NAMALWA (cell line): ENCODE data around the gene TEDC2.

ENCODE experiments used
- DNase-seq: peaks from one replicate; pipeline ENCODE4 v3.0.0-alpha.2; 2015; ENCODE audit warnings: low spot score

TEDC2 gene

DNA sequence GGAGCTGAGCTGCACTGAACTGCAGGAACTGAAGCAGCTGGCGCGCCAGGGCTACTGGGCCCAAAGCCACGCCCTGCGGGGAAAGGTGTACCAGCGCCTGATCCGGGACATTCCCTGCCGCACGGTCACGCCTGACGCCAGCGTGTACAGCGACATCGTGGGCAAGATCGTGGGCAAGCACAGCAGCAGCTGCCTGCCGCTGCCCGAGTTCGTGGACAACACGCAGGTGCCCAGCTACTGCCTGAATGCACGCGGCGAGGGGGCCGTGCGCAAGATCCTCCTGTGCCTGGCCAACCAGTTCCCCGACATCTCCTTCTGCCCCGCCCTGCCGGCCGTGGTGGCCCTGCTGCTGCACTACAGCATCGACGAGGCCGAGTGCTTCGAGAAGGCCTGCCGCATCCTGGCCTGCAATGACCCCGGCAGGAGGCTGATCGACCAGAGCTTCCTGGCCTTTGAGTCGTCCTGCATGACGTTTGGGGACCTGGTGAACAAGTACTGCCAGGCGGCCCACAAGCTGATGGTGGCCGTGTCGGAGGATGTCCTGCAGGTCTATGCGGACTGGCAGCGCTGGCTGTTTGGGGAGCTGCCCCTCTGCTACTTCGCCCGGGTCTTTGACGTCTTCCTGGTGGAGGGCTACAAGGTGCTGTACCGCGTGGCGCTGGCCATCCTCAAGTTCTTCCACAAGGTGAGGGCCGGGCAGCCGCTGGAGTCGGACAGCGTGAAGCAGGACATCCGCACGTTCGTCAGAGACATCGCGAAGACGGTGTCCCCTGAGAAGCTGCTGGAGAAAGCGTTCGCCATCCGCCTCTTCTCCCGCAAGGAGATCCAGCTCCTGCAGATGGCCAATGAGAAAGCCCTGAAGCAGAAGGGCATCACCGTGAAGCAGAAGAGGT lies 36.6 kb downstream of the TEDC2 start:
- no peak for DNase-seq

- DNase-seq, result no peak
Observed at GRCh38 chr16:2497116-2497630, 37.3 kb downstream of the TEDC2 start.

DNA sequence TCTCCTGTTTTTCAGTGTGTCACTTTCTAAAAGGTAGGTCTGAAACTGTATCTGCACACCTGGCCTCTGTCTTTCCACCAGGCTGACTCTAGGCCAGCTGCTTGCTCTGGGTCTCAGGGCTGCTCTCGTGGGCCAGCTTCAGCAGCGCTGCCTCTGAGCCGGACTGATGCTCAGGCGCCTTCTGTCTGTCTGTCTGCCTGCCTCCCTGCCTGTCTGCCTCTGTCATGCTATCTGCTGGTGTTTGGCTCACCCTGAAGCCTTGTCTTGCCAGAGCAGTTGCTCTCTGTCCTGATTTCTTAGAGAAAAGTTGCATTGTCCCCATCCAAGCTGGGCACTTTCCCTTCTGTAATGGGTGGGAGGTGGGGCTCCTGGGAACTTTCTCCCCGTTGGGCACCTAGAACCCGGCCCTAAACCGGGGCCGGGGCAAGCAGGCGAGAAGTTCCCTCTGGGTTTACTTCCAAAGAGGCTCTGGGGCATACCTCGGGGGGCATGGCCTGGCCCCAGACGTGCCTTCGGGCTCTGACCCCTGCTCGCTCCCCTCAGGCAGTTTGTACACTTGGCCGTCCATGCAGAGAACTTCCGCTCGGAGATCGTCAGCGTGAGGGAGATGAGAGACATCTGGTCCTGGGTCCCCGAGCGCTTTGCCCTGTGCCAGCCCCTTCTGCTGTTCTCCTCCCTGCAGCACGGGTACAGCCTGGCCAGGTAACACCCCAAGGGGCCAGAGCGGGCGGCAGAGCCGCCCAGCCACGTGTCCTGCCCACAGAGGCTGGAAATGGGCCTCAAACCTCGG lies 38.0 kb downstream of the TEDC2 start:
- no peak for DNase-seq

GRCh38 chr16:2498531-2499253 lies 38.8 kb downstream of the TEDC2 start:
- no peak for DNase-seq

DNA sequence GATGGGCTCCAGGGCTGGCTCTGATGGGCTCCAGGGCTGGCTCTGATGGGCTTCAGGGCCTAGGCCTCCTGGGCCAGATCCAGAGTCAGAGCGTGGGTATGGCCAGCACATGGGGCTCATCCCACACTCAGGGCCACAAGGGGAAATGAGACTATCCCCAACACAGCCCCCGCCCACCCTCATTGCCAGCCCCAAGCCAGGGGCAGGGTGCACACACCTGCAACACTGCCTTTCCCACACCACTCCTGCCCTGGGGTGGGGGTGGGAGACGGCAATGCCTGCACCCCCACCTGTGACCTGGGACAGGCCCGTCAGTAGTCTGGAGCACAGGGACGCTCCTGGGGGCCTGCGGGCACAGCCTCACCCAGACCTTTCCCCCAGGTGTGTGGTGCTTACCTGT lies 39.5 kb downstream of the TEDC2 start:
- DNase-seq, result no peak

DNA sequence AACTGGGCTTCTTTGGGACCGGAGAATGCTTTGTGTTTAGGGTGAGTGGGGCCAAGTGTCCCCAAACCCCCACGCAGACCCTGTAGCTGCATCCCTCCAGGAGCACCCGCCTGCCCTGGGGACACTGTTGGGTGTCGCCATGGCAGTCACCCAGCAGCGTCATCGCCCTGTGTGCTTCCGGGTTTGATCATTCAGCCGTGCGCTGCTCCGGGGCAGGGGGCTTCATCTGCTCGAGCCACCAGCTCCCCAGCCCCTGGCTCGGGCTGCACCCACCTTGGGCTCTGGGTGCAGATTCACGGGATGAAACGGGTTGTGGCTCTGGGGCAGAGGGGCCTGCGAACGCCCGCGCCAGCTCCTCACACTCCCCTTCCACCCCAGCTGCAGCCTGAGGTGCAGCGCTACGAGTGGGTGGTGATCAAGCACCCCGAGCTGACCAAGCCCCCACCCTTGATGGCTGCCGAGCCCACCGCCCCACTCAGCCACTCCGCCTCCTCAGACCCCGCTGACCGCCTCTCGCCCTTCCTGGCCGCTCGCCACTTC lies 40.1 kb downstream of the TEDC2 start:
- no peak for DNase-seq

GRCh38 chr16:2500430-2500917 lies 40.6 kb downstream of the TEDC2 start:
- no peak for DNase-seq

DNA sequence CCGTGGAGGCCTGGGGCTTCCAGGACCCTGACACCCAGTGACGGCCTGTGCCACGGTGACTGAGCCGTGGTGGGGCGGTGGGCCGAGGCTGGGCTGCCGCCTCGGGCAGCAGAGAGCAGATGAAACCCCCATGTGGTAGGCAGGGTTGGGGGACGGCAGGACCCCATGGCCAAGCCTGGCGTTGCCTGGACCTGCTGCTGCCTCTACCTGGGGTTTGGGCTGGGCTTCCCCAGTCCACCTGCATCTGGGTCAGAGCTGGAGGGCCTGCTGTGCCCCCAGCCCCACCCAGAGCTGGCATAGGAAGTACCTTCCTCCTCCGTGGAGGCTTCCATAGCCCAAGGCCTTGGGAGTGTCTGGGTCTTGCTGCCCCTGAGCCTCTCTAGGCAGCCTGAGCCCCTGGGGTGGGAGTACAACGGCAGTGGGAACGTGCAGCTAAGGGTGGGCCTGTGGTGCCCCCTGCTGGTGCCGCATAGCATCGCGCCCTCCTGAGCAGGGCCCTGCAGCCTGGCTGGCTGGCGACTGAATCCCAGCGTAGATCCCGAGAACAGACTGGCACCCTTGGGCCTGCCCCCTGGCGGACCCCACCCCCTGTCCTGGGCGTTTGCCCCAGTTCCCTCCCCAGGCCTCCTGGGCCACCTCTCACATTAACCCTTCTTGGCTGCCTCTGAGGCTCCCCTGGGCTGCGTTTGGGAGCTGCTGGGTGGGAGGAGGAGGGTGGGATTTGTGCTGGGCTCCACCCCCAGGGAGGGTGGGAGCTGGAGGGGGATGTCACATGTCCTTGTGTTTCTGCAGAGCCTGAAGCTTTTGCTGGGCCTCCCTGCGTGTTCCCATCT lies 41.2 kb downstream of the TEDC2 start:
- peak; percentile 82 for DNase-seq

- DNase-seq, result no peak
Observed at GRCh38 chr16:2501946-2502895, 42.3 kb downstream of the TEDC2 start.

- DNase-seq, result no peak
Observed at GRCh38 chr16:2505695-2506094, 45.8 kb downstream of the TEDC2 start.

DNA sequence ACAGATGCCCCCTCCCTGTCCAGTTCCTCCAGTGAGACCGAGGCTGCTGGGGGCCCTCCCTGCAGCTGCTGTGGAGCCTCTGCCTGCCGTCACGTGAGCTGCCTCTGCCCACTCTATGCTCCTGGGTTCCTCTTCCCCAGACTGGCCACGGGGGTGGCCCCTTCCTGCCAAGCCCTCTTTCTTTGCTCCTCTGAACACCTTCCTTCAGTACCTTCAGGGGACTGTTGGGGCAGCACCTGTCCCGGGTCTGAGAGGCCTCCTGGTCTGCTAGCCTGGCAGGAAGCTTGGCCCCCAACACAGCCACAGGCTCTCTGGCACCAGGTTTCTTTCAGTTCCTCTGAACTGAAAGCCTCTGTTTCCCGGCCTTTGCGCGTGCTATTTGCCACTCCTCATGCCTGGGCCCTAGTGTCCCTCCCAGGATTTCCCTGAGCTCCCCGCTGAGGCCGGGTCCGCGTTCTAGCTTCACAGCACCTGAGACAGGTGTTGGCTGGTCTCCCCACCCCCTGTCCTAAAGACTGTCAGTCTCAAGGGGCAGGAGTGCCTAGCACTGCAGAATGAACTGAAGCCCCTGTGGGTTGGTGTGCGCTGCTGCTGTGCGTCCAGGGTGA lies 47.2 kb downstream of the TEDC2 start:
- DNase-seq, result peak; percentile 68

GRCh38 chr16:2507665-2508064 lies 47.8 kb downstream of the TEDC2 start:
- DNase-seq, result no peak

GRCh38 chr16:2508722-2509400 lies 49.0 kb downstream of the TEDC2 start:
- no peak for DNase-seq

GRCh38 chr16:2511128-2511800 lies 51.4 kb downstream of the TEDC2 start:
- DNase-seq, result no peak

GRCh38 chr16:2511996-2512734 lies 52.3 kb downstream of the TEDC2 start:
- DNase-seq, result no peak

DNA sequence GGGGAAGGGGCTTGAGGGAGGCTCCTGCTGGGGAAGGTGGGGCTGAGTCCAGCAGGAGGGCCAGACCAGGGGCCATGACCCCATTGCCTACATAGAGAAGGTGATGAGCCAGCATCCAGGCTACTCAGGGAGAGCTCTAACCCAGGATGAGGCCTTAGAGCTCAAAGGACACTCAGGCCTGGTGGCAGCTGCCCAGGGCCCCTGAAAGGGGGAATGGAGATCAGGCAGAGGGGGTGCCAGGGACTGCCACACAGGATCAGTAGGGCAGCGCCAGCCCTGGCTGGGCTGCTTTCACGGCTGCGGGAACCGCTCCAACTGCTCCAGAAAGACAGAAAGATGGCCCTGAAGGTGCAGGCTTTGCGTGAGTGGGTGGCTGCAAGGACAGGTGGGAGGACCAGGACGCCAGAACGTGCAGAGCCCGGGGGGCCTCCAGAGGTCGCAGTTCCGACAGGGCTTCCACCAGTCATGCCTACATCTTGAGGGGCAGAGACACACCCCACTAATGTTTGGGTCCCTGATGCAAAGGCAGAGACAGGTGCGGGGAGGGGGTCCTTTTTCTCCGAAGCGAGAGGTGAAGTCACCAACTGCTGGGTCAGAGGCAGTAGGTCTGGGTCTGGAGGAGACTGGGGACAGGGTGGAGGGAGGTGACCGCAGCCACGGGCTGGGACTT lies 53.0 kb downstream of the TEDC2 start:
- DNase-seq, result peak; percentile 70
